Uterus (tissue), 2 donors: ENCODE data around the gene CDH4.

Experiments
- CTCF ChIP-seq, 4 experiments: fragments of 200-600 bp in 2 of 4; fragments of 450-650 bp in 2 of 4; sonication (generic) in 2 of 4; IDR thresholded peaks; one replicate each; pipeline ENCODE4 v1.5.1; 2016 to 2019; ENCODE audit warnings: antibody characterized with exemption in 4 of 4, mild to moderate bottlenecking in 2 of 4, moderate library complexity in 1 of 4
- POLR2A ChIP-seq, 2 donors: fragments of 450-650 bp; IDR thresholded peaks; one replicate each; pipeline ENCODE4 v1.6.1; 2016; ENCODE audit warnings: antibody characterized with exemption in 2 of 2, mild to moderate bottlenecking in 1 of 2, moderate library complexity in 1 of 2

DNA sequence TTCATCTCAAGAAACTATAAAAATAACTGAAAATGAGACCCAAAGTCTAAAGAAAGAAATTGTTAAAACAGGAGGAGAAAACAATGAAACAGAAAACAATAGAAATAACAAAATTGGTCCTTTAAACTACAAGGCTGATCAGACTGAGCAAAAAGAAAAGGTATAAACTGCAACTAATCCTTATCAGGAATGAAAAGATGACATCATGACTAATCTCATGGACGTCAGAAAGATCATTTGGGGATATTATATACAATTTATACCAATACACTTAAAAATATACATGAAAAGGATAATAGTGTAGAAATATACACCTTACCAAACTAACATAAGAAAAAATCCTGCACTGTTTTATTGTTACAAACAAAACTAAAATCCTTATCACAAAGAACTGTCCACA lies 498.0 kb downstream of the CDH4 start:
- no peak for TF ChIP-seq CTCF (IDR thresholded peaks at IDR 0.05)
- no peak for TF ChIP-seq POLR2A (IDR thresholded peaks at IDR 0.05)
